Loucy (cell line): ENCODE results near the gene KIAA0930.

Experiments used
- CTCF ChIP-seq: fragments of 200-600 bp; sonication (generic); conservative IDR thresholded peaks from 2 replicates; pipeline ENCODE4 v1.5.1; 2014; ENCODE audit warnings: mild to moderate bottlenecking, antibody characterized with exemption, low read length
- EZH2phosphoT487 ChIP-seq: fragments of 200-600 bp; IDR thresholded peaks from 2 replicates; pipeline ENCODE4 v1.6.1; 2018; ENCODE audit warnings: antibody characterized with exemption, mild to moderate bottlenecking, moderate library complexity, borderline replicate concordance

- TF ChIP-seq CTCF (peak; percentile 42), EZH2phosphoT487 (no peak)
Measured at GRCh38 chr22:45171830-45172229, 68.9 kb downstream of the KIAA0930 start.
